DND-41 (cell line): ENCODE results near the gene RNF227.

Experiments
- EZH2 ChIP-seq: IDR thresholded peaks from 3 replicates; pipeline ENCODE4 v1.6.1; 2012; ENCODE audit warnings: borderline replicate concordance, low read depth, mild to moderate bottlenecking, moderate library complexity, low read length, inconsistent platforms; ENCODE audit not compliant: severe bottlenecking
- TF ChIP-seq, protein P1 (sequence below): IDR thresholded peaks from 2 replicates; pipeline ENCODE4 v1.5.1; 2012; ENCODE audit warnings: borderline replicate concordance, low read length, moderate library complexity, mild to moderate bottlenecking; ENCODE audit not compliant: poor library complexity, severe bottlenecking; ENCODE audit errors: extremely low read depth

DNA sequence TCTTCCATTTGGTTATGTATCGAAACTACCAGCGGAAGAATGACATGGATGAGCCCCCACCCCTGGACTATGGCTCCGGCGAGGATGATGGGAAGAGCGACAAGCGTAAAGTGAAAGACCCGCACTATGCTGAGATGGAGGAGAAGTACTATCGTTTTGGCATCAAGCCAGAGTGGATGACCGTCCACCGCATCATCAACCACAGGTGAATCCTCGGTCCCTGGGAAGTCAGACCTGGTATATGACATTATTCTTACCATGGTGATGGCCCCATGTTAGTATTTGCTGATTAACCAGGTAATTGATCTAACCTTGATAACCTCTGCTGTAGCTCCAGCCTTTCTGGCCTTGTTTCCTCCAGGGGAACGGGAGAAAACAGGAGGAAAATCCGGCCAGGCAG is 19.0 kb downstream of the RNF227 start:
- no peak for TF ChIP-seq EZH2
- TF ChIP-seq, protein P1, sequence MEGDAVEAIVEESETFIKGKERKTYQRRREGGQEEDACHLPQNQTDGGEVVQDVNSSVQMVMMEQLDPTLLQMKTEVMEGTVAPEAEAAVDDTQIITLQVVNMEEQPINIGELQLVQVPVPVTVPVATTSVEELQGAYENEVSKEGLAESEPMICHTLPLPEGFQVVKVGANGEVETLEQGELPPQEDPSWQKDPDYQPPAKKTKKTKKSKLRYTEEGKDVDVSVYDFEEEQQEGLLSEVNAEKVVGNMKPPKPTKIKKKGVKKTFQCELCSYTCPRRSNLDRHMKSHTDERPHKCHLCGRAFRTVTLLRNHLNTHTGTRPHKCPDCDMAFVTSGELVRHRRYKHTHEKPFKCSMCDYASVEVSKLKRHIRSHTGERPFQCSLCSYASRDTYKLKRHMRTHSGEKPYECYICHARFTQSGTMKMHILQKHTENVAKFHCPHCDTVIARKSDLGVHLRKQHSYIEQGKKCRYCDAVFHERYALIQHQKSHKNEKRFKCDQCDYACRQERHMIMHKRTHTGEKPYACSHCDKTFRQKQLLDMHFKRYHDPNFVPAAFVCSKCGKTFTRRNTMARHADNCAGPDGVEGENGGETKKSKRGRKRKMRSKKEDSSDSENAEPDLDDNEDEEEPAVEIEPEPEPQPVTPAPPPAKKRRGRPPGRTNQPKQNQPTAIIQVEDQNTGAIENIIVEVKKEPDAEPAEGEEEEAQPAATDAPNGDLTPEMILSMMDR = no peak
